Smooth muscle cell (in vitro differentiated cells): Measurements from ENCODE around the gene PTPRJ. TPM values are rescaled to one million over a fixed set of nuclear protein-coding genes. Genes with fewer than 3 reads are reported as not detected.

Source experiments
- DNase-seq: peaks from one replicate; lab custom pipeline; 2025; ENCODE audit not compliant: unreplicated experiment; lab: John Stamatoyannopoulos, UW
- H2AFZ ChIP-seq: fragments of 200-600 bp; sonication (generic); 2 replicates; pipeline ENCODE4 v1.6.0; 2016; ENCODE audit warnings: antibody characterized with exemption, low read depth, mild to moderate bottlenecking
- H3F3A ChIP-seq: fragments of 200-600 bp; sonication (generic); 2 replicates; pipeline ENCODE4 v1.6.0; 2017; ENCODE audit warnings: antibody characterized with exemption, low read depth
- H3K27ac ChIP-seq: fragments of 200-600 bp; sonication (generic); 2 replicates; pipeline ENCODE4 v1.5.1; 2016; ENCODE audit warnings: low read depth, mild to moderate bottlenecking
- H3K27me3 ChIP-seq: fragments of 200-600 bp; sonication (generic); 2 replicates; pipeline ENCODE4 v1.6.1; 2016; ENCODE audit warnings: low read depth, mild to moderate bottlenecking
- H3K36me3 ChIP-seq: fragments of 200-600 bp; sonication (generic); 2 replicates; pipeline ENCODE4 v1.5.1; 2016; ENCODE audit warnings: low read depth
- H3K4me1 ChIP-seq: fragments of 200-600 bp; sonication (generic); 2 replicates; pipeline ENCODE4 v1.5.1; 2016; ENCODE audit warnings: low read depth
- H3K4me2 ChIP-seq: fragments of 200-600 bp; sonication (generic); 2 replicates; pipeline ENCODE4 v1.6.0; 2016; ENCODE audit warnings: mild to moderate bottlenecking
- H3K4me3 ChIP-seq: fragments of 200-600 bp; sonication (generic); 2 replicates; pipeline ENCODE4 v1.5.1; 2016; ENCODE audit warnings: mild to moderate bottlenecking
- H3K79me2 ChIP-seq: fragments of 200-600 bp; sonication (generic); 2 replicates; pipeline ENCODE4 v1.6.0; 2016; ENCODE audit warnings: low read depth, mild to moderate bottlenecking
- H3K9ac ChIP-seq: fragments of 200-600 bp; sonication (generic); 2 replicates; pipeline ENCODE4 v1.6.0; 2016; ENCODE audit warnings: low read depth
- H3K9me3 ChIP-seq: fragments of 200-600 bp; sonication (generic); replicated peaks from 2 replicates; pipeline ENCODE4 v1.5.1; 2016; ENCODE audit warnings: low read depth
- H4K20me1 ChIP-seq: fragments of 200-600 bp; sonication (generic); 2 replicates; pipeline ENCODE4 v1.6.0; 2016; ENCODE audit warnings: low read depth
- WGBS: methylation state at CpG from one replicate; pipeline ENCODE4 v1.1.7; 2016; ENCODE audit warnings: low lambda C conversion rate; 5-methylcytosine and 5-hydroxymethylcytosine counted together
- polyA plus RNA-seq: library from polyadenylated mRNA; unstranded; fragments of >200 nt; fragmentation: Nextera tagmentation; extraction: Ambion mirVana; gene quantifications from 2 replicates; pipeline ENCODE4 v1.2.1, GENCODE V29; 2016
- total RNA-seq: library from RNA; depleted of rRNA; stranded (reverse); fragments of >200 nt; gene quantifications from 2 replicates; pipeline ENCODE4 v1.2.3, GENCODE V29; 2014
- TF ChIP-seq, protein P1 (sequence below): fragments of 200-600 bp; sonication (generic); IDR thresholded peaks from 2 replicates; pipeline ENCODE4 v1.5.1; 2017; ENCODE audit warnings: borderline replicate concordance, mild to moderate bottlenecking, antibody characterized with exemption; ENCODE audit not compliant: insufficient read depth, poor library complexity, severe bottlenecking

The PTPRJ gene
- total and polyA plus RNA-seq, 2 experiments from 2014 or later, result 1.5 to 6.3 TPM

DNA sequence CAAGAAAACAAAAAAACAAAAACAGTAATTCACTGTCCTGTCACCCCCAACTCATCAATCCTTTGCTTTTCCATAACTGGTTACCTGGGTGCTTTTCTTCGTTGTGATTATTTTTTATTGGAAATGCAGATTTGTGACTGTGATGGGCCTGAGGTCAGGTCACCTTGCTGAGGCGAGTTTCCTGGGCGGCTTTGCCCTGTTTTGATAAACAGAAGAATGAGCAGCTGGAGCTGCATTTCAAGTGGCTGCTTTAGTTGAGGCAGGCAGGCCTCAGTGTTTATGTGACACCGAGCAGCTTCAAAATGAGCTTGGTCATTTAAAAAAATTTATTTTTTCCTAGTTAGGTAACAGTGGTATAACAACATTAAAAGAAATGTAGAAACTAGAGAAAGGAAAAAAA is 22.2 kb downstream of the PTPRJ start:
- Histone ChIP-seq H3K79me2 (no peaks in the 10 kb centered on the region), H3K9ac (no peak overlapping the region), H3K4me3 (no peak overlapping the region), H3K36me3 (no peaks in the 10 kb centered on the region), H3K27ac (no peak overlapping the region), H3K4me2 (no peak overlapping the region), H2AFZ (no peak overlapping the region), H3K4me1 (peaks cover 6% of the 10 kb centered on the region), H3F3A (no peaks in the 10 kb centered on the region), H3K9me3 (no peaks in the 10 kb centered on the region), H4K20me1 (no peaks in the 10 kb centered on the region), H3K27me3 (no peaks in the 10 kb centered on the region)
- WGBS, result 90% methylated on average over 4 of the region's 4 CpGs
- TF ChIP-seq, protein P1, sequence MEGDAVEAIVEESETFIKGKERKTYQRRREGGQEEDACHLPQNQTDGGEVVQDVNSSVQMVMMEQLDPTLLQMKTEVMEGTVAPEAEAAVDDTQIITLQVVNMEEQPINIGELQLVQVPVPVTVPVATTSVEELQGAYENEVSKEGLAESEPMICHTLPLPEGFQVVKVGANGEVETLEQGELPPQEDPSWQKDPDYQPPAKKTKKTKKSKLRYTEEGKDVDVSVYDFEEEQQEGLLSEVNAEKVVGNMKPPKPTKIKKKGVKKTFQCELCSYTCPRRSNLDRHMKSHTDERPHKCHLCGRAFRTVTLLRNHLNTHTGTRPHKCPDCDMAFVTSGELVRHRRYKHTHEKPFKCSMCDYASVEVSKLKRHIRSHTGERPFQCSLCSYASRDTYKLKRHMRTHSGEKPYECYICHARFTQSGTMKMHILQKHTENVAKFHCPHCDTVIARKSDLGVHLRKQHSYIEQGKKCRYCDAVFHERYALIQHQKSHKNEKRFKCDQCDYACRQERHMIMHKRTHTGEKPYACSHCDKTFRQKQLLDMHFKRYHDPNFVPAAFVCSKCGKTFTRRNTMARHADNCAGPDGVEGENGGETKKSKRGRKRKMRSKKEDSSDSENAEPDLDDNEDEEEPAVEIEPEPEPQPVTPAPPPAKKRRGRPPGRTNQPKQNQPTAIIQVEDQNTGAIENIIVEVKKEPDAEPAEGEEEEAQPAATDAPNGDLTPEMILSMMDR, result no peak
- DNase-seq, result no peak

DNA sequence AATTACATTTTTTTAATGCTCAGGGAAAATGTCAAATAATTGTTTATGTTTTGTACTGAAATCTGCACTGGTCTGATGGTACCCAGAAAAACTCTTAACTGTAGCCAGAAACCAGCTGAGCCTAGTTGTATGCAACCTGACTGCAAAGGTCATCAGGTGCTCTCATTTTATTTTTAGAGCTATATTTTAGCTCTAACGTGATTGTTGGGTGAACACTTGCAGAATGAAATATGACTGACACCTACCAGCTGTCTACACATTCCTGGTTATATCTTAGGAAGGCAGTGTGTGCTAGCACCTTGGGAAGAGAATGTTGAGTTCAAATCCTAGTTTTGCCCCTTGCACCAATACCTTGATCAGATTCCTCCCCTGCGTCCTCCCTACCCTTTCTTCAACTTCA is 23.6 kb downstream of the PTPRJ start:
- Histone ChIP-seq H3K9ac (no peak overlapping the region), H3K79me2 (no peaks in the 10 kb centered on the region), H3K4me3 (no peak overlapping the region), H3K4me2 (no peak overlapping the region), H3K27ac (no peak overlapping the region), H3K9me3 (no peaks in the 10 kb centered on the region), H3F3A (no peaks in the 10 kb centered on the region), H3K27me3 (no peaks in the 10 kb centered on the region), H2AFZ (no peak overlapping the region), H3K36me3 (no peaks in the 10 kb centered on the region), H3K4me1 (peaks cover 6% of the 10 kb centered on the region), H4K20me1 (no peaks in the 10 kb centered on the region)
- WGBS, result 83% methylated on average over 2 of the region's 2 CpGs
- DNase-seq, result no peak
- TF ChIP-seq, protein P1, result no peak

DNA sequence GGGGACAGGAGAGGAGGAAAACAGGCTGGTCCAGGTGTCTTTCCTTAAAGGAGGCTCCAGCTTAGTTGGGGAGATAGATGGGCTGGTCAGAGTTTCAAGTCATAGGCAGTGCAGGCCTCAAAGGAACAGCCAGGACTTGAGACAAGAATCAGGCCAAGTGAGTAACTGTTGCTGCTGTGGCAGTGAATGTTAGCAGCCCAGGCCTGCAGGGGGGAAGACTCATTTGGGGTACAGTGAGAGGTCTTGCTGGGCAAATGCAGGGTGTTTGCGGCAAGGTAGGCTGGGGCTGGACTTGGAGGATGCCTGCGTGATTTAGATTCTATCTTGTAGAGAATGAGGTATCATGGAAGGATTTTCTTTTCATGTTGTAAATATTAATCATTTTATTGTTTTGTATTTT is 24.1 kb downstream of the PTPRJ start:
- Histone ChIP-seq H3K4me3 (no peak overlapping the region), H3K9me3 (no peaks in the 10 kb centered on the region), H3K4me2 (no peak overlapping the region), H3K4me1 (peaks cover 6% of the 10 kb centered on the region), H3K79me2 (no peaks in the 10 kb centered on the region), H3K36me3 (no peaks in the 10 kb centered on the region), H3K9ac (no peak overlapping the region), H4K20me1 (no peaks in the 10 kb centered on the region), H3K27ac (no peak overlapping the region), H3K27me3 (no peaks in the 10 kb centered on the region), H2AFZ (no peak overlapping the region), H3F3A (no peaks in the 10 kb centered on the region)
- 87% methylated on average over 2 of the region's 2 CpGs for WGBS
- TF ChIP-seq, protein P1, result no peak
- no peak for DNase-seq

DNA sequence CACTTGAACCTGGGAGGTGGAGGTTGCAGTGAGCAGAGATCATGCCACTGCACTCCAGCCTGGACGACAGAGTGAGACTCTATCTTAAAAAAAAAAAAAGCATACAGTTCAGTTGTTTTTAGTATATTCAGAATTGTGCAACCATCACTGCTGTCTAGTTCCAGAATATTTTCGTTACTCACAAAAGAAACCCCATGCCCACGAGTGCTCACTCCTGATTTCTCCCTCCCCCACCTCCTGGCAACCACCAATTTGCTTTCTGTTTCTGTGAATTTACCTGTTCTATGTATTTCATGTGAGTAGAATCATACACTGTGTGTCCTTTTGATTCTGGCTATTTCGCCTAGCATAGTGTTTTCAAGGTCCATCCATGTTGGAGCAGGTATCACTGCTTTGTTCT is 24.8 kb downstream of the PTPRJ start:
- no peak overlapping the region for H3K27ac ChIP-seq
- H4K20me1 ChIP-seq, result no peaks in the 10 kb centered on the region
- H3K9ac ChIP-seq, result no peak overlapping the region
- no peaks in the 10 kb centered on the region for H3K79me2 ChIP-seq
- TF ChIP-seq, protein P1, result no peak
- H3K36me3 ChIP-seq, result no peaks in the 10 kb centered on the region
- no peak overlapping the region for H3K4me2 ChIP-seq
- no peak overlapping the region for H3K4me3 ChIP-seq
- DNase-seq, result no peak
- no peaks in the 10 kb centered on the region for H3K9me3 ChIP-seq
- 84% methylated on average over 4 of the region's 4 CpGs for WGBS
- peaks cover 6% of the 10 kb centered on the region for H3K4me1 ChIP-seq
- no peaks in the 10 kb centered on the region for H3K27me3 ChIP-seq
- no peaks in the 10 kb centered on the region for H3F3A ChIP-seq
- H2AFZ ChIP-seq, result no peak overlapping the region
